ENCODE measurements around the gene NFU1. TPM values are rescaled to one million over a fixed set of nuclear protein-coding genes. Genes with fewer than 3 reads are reported as not detected.

The NFU1 gene
- total and polyA plus RNA-seq, 12 donors: 47.3 to 117 (median 55.6) TPM

DNA sequence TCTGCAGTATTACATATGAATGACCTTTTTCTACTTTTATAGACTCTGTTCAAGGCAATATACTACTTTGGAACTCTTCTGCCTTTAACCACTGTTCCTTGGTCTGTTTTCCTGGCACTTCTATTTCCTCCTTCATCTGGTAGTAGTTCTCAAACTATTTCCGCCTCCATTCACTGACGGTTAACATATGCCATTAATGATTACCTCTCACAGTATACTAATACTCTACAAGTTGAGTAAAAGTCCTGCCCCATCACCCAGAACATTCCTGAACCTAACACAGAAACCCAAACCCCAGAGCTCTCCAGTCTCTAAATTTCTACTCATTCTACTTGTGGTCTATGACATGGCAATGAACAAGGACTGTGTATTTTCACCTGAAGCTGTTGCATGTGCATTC lies 54.7 kb downstream of the NFU1 start:
- intact Hi-C loops (cut with DNase I): no loop called here
- no peak overlapping the region for H3K4me3 ChIP-seq
- H3K4me1 ChIP-seq (replicated peaks in 1 of 2): peaks cover 7 to 26% of the 10 kb centered on the region in 2 donors
- DNase-seq: no peak
- WGBS, 4 donors: 90 to 98% (median 96%) methylated on average over 2 of the region's 2 CpGs
- no peaks in the 10 kb centered on the region for H3K9me3 ChIP-seq (replicated peaks in 1 of 3)
- H3K36me3 ChIP-seq (replicated peaks in 1 of 2): no peaks in the 10 kb centered on the region
- TF ChIP-seq CTCF (IDR thresholded peaks at IDR 0.05): no peak
- TF ChIP-seq POLR2A (IDR thresholded peaks at IDR 0.05): no peak
- H3K27ac ChIP-seq: no peak overlapping the region
- H3K27me3 ChIP-seq: no peaks in the 10 kb centered on the region

DNA sequence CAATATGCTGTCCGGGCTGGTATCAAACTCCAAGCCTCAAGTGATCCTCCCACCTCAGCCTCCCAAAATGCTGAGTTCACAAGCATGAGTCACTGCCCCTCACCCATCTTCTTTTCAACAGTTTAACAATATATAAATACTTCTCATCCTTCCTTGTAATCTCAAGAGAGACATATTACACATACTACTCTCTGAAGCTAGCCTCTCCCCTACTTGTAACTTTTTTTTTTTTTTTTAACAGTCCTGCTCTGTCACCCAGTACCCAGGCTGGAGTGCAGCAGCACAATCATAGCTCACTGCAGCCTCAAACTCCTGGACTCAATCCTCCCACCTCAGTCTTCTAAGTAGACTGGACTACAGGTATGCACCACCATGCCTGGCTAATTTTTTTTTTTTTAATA lies 55.9 kb downstream of the NFU1 start:
- intact Hi-C loops (cut with DNase I): no loop called here
- no peak for DNase-seq
- no peak for TF ChIP-seq POLR2A (IDR thresholded peaks at IDR 0.05)
- TF ChIP-seq CTCF (IDR thresholded peaks at IDR 0.05): no peak
- Histone ChIP-seq H3K27me3 (no peaks in the 10 kb centered on the region), H3K36me3 (replicated peaks in 1 of 2) (no peaks in the 10 kb centered on the region), H3K4me1 (replicated peaks in 1 of 2) (peaks cover 4 to 25% of the 10 kb centered on the region in 2 donors), H3K27ac (no peak overlapping the region), H3K4me3 (no peak overlapping the region), H3K9me3 (replicated peaks in 1 of 3) (no peaks in the 10 kb centered on the region)
- WGBS, 4 donors: 90 to 100% (median 95%) methylated on average over 1 of the region's 1 CpG

DNA sequence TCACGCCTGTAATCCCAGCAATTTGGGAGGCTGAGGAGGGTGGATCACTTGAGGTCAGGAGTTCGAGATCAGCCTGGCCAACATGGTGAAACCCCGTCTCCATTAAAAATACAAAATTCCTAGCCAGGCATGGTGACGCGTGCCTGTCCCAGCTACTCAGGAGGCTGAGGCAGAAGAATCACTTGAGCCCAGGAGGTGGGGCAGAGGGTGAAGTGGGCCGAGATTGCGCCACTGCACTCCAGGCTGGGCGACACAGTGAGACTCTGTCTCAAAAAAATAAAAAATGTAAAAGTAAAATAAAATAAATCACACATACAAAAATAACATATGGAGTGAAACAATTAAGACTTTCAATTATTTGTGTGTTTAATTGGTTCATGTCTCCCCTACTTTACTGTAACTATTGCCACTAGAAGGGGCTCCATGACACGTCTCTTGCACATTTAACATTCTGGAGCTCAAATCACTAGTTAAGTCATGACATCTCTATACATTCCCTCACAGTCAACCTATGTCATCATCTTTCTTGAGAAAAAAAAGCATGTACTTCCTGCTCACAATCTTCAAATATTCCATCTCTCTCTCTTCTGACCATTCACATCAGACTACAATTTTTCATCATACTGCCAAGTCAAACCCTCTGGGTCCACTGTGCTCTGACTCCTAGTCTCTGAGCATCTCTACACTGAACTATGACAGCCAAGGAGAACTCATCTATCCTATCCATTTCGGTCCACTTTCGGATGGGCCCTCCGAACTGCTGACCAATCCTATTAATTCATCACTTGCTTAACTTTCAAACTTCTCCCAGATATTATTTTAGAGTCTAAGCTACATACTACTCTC lies 56.9 kb downstream of the NFU1 start:
- TF ChIP-seq CTCF (IDR thresholded peaks at IDR 0.05) (no peak), POLR2A (IDR thresholded peaks at IDR 0.05) (no peak)
- H3K4me1 ChIP-seq (replicated peaks in 1 of 2): peaks cover 0 to 15% of the 10 kb centered on the region in 2 donors
- H3K4me3 ChIP-seq: no peak overlapping the region
- no peak overlapping the region for H3K27ac ChIP-seq
- WGBS, 4 donors: 94 to 97% (median 95%) methylated on average over 12 of the region's 12 CpGs
- H3K36me3 ChIP-seq (replicated peaks in 1 of 2): no peaks in the 10 kb centered on the region
- intact Hi-C loops (cut with DNase I): no loop called here
- no peaks in the 10 kb centered on the region for H3K27me3 ChIP-seq
- no peak for DNase-seq
- H3K9me3 ChIP-seq (replicated peaks in 1 of 3): no peaks in the 10 kb centered on the region

DNA sequence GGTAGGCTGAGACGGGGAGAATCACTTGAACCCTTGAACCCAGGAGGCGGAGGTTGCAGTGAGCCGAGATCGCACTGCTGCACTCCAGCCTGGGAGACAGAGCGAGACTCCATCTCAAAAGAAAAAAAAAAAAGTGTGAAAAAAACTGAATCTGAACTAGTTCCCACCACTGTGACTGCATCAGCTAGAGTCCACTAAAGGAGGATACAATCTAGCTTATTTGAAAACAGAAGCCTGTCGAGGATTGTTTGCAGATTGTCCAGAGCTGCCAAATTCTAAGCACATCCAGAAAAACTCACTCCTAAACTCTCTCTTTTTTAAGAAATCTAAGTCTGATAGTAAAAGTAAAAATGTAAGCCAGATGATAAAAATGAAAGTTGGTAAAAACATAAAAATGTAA lies 60.8 kb downstream of the NFU1 start:
- WGBS, 4 donors: 89 to 93% (median 91%) methylated on average over 6 of the region's 6 CpGs
- H3K27me3 ChIP-seq: no peaks in the 10 kb centered on the region
- TF ChIP-seq POLR2A (IDR thresholded peaks at IDR 0.05) (no peak), CTCF (IDR thresholded peaks at IDR 0.05) (no peak)
- peaks cover 0 to 14% of the 10 kb centered on the region in 2 donors for H3K36me3 ChIP-seq (replicated peaks in 1 of 2)
- no peaks in the 10 kb centered on the region for H3K4me1 ChIP-seq (replicated peaks in 1 of 2)
- H3K9me3 ChIP-seq (replicated peaks in 1 of 3): no peaks in the 10 kb centered on the region
- no peak for DNase-seq
- intact Hi-C loops (cut with DNase I): no loop called here
- H3K27ac ChIP-seq: no peak overlapping the region
- no peak overlapping the region for H3K4me3 ChIP-seq
